Liver (tissue), 9 donors: Measurements from ENCODE around the gene C3orf80. TPM values are rescaled to one million over a fixed set of nuclear protein-coding genes. Genes with fewer than 3 reads are reported as not detected.

ENCODE experiments used
- DNase-seq: peaks from one replicate; pipeline ENCODE4 v3.0.0-alpha.2; 2017; ENCODE audit warnings: low spot score
- H3K27ac ChIP-seq, 2 donors: one replicate each; pipeline ENCODE4 v1.7.0; 2013; ENCODE audit warnings: inconsistent platforms in 2 of 2, low read length in 2 of 2, control low read depth in 1 of 2, low read depth in 1 of 2, mild to moderate bottlenecking in 1 of 2
- H3K27me3 ChIP-seq, 4 donors: one replicate each; pipeline versions ENCODE4 v1.6.1 to v1.7.0; 2013; ENCODE audit warnings: low read length in 3 of 4, inconsistent platforms in 1 of 4, mild to moderate bottlenecking in 1 of 4, moderate library complexity in 1 of 4; ENCODE audit not compliant: control insufficient read depth in 4 of 4, insufficient read depth in 4 of 4
- H3K36me3 ChIP-seq, 4 donors: one replicate each; pipeline versions ENCODE4 v1.6.1 to v1.7.0; 2013; ENCODE audit warnings: low read length in 3 of 4, mild to moderate bottlenecking in 3 of 4, low read depth in 1 of 4, moderate library complexity in 1 of 4; ENCODE audit not compliant: control insufficient read depth in 4 of 4, insufficient read depth in 3 of 4
- H3K4me1 ChIP-seq, 4 donors: one replicate each; pipeline versions ENCODE4 v1.6.1 to v1.7.0; 2013; ENCODE audit warnings: low read length in 3 of 4, mild to moderate bottlenecking in 3 of 4, moderate library complexity in 1 of 4; ENCODE audit not compliant: control insufficient read depth in 4 of 4, insufficient read depth in 4 of 4
- H3K4me3 ChIP-seq, 3 donors: one replicate each; pipeline versions ENCODE4 v1.6.1 to v1.7.0; 2013; ENCODE audit warnings: low read length in 3 of 3, control low read depth in 1 of 3, low read depth in 1 of 3, mild to moderate bottlenecking in 1 of 3
- H3K9ac ChIP-seq, 2 donors: one replicate each; pipeline ENCODE4 v1.7.0; 2013; ENCODE audit warnings: low read length in 2 of 2, mild to moderate bottlenecking in 2 of 2, moderate library complexity in 2 of 2, control low read depth in 1 of 2, low read depth in 1 of 2
- H3K9me3 ChIP-seq, 4 donors: one replicate each; pipeline versions ENCODE4 v1.6.1 to v1.7.0; 2013; ENCODE audit warnings: low read length in 3 of 4; ENCODE audit not compliant: control insufficient read depth in 4 of 4
- EGR1 ChIP-seq, 2 donors: IDR thresholded peaks; 2 replicates each; pipeline ENCODE4 v1.6.1; 2016 to 2018; ENCODE audit warnings: antibody characterized with exemption in 2 of 2, low read depth in 2 of 2
- FOXA1 ChIP-seq: IDR thresholded peaks from 2 replicates; pipeline ENCODE4 v1.6.1; 2016; ENCODE audit warnings: antibody characterized with exemption
- FOXA2 ChIP-seq: IDR thresholded peaks from 2 replicates; pipeline ENCODE4 v1.6.1; 2016; ENCODE audit warnings: antibody characterized with exemption
- GABPA ChIP-seq, 2 donors: IDR thresholded peaks in 1 of 2; conservative IDR thresholded peaks in 1 of 2; 2 replicates each; pipeline ENCODE4 v1.6.1; 2016; ENCODE audit warnings: antibody characterized with exemption in 2 of 2, mild to moderate bottlenecking in 1 of 2, moderate library complexity in 1 of 2
- HNF4A ChIP-seq, 2 donors: conservative IDR thresholded peaks; 2 replicates each; pipeline ENCODE4 v1.6.1; 2016; ENCODE audit warnings: antibody characterized with exemption in 2 of 2, mild to moderate bottlenecking in 2 of 2
- HNF4G ChIP-seq: IDR thresholded peaks from 2 replicates; pipeline ENCODE4 v1.6.1; 2016; ENCODE audit warnings: antibody characterized with exemption
- JUND ChIP-seq, 2 donors: IDR thresholded peaks; 2 replicates each; pipeline ENCODE4 v1.6.1; 2016; ENCODE audit warnings: antibody characterized with exemption in 2 of 2
- NR2F2 ChIP-seq: IDR thresholded peaks from 2 replicates; pipeline ENCODE4 v1.6.1; 2016; ENCODE audit warnings: antibody characterized with exemption
- RAD21 ChIP-seq, 2 donors: IDR thresholded peaks; 2 replicates each; pipeline ENCODE4 v1.6.1; 2016; ENCODE audit warnings: antibody characterized with exemption in 2 of 2, mild to moderate bottlenecking in 2 of 2
- RXRA ChIP-seq, 2 donors: IDR thresholded peaks; 2 replicates each; pipeline ENCODE4 v1.6.1; 2017 to 2018; ENCODE audit warnings: antibody characterized with exemption in 2 of 2, mild to moderate bottlenecking in 1 of 2
- SP1 ChIP-seq: IDR thresholded peaks from 2 replicates; pipeline ENCODE4 v1.6.1; 2018; ENCODE audit warnings: antibody characterized with exemption, mild to moderate bottlenecking
- YY1 ChIP-seq: IDR thresholded peaks from 2 replicates; pipeline ENCODE4 v1.6.1; 2016; ENCODE audit warnings: antibody characterized with exemption, mild to moderate bottlenecking
- WGBS: extraction: QIAGEN DNeasy Blood & Tissue Kit; methylation state at CpG from one replicate; pipeline ENCODE4 v1.1.7; 2013; 5-methylcytosine and 5-hydroxymethylcytosine counted together
- polyA plus RNA-seq, 2 donors: library from polyadenylated mRNA; stranded (reverse) in 1 of 2; unstranded in 1 of 2; fragments of 200-250 nt in 1 of 2; fragments of >200 nt in 1 of 2; fragmentation: Nextera tagmentation in 1 of 2; extraction: Ambion mirVana in 1 of 2; gene quantifications; one replicate each; pipeline versions ENCODE4 v1.2.1 to v1.2.3, GENCODE V29; 2013 to 2015
- total RNA-seq, 2 donors: library from RNA; depleted of rRNA; stranded (reverse); fragments of >200 nt; gene quantifications; one replicate each; pipeline ENCODE4 v1.2.3, GENCODE V29; 2014
- TF ChIP-seq, protein P1 (sequence below): IDR thresholded peaks from 2 replicates; pipeline ENCODE4 v1.6.1; 2016; ENCODE audit warnings: antibody characterized with exemption
- TF ChIP-seq, protein P2 (sequence below): fragments of 150-350 bp; IDR thresholded peaks from 2 replicates; pipeline ENCODE4 v1.5.1; 2017; ENCODE audit warnings: improper control_type of control experiment, low read depth, low read length; ENCODE audit not compliant: missing input control
- TF ChIP-seq, protein P3 (sequence below): IDR thresholded peaks from 2 replicates; pipeline ENCODE4 v1.6.1; 2016; ENCODE audit warnings: antibody characterized with exemption
- TF ChIP-seq, protein P4 (sequence below): IDR thresholded peaks from 2 replicates; pipeline ENCODE4 v1.6.1; 2016; ENCODE audit warnings: antibody characterized with exemption, mild to moderate bottlenecking
- donor health status: healthy.
- donor health status: healthy.
- donor health status: healthy.
- donor health status: healthy.
- donor health status: healthy.

The C3orf80 gene
- total and polyA plus RNA-seq, 4 donors: 0.46 to 1.4 (median 0.50) TPM

DNA sequence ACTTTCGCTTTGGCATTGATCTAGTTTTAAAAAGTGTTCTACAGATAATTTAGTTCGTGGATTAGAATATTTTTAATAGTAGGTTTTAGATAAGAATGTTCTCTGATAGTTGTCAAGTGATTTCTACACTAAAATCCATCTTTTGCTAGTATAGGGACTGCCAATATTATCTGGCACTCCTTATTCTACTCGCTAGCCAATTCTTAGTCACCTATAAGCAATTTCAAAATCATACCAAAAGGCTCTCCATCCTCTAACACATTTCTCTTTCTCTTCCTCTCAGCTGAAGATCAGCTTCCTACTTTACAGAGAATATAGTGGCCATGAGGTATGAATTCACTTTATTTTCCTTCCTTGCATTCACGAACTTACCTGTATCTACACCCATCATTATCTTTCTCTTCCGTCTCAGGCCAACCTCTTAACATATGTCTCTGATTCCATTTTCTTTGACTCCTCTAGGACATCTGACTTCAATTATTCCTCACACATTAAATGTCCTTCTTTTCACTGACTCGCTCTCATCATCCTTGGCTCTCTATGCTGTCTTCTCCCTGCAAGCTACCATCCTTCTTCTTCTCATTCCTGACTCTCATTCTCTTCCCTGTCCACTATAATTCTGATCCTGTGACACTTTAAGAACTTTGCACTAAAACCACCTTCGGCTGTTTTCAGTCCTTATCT, 35.5 kb downstream of the C3orf80 start:
- H3K4me1 ChIP-seq: peaks cover 1 to 11% (median 11%) of the 10 kb centered on the region in 4 donors
- 67% methylated on average over 7 of the region's 7 CpGs for WGBS
- no peak for DNase-seq
- H3K27me3 ChIP-seq: no peaks in the 10 kb centered on the region
- peak overlapping the region in 1 of 2 donors; percentile 54 for H3K27ac ChIP-seq
- no peaks in the 10 kb centered on the region for H3K9me3 ChIP-seq
- peak overlapping the region in 1 of 2 donors; percentile 62 for H3K9ac ChIP-seq
- TF ChIP-seq, protein P1, sequence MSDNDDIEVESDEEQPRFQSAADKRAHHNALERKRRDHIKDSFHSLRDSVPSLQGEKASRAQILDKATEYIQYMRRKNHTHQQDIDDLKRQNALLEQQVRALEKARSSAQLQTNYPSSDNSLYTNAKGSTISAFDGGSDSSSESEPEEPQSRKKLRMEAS: no peak
- TF ChIP-seq NR2F2 (no peak), HNF4G (no peak), RAD21 (IDR thresholded peaks at IDR 0.05) (no peak), YY1 (no peak), FOXA1 (no peak), GABPA (IDR thresholded peaks at IDR 0.05 in 1 of 2, conservative IDR thresholded peaks at IDR 0.05 in 1 of 2) (no peak), FOXA2 (no peak), RXRA (IDR thresholded peaks at IDR 0.05) (no peak), HNF4A (conservative IDR thresholded peaks at IDR 0.05) (no peak), JUND (IDR thresholded peaks at IDR 0.05) (no peak), EGR1 (IDR thresholded peaks at IDR 0.05; ENCODE audit: low read depth in 2 of 2) (no peak)
- TF ChIP-seq, protein P2, sequence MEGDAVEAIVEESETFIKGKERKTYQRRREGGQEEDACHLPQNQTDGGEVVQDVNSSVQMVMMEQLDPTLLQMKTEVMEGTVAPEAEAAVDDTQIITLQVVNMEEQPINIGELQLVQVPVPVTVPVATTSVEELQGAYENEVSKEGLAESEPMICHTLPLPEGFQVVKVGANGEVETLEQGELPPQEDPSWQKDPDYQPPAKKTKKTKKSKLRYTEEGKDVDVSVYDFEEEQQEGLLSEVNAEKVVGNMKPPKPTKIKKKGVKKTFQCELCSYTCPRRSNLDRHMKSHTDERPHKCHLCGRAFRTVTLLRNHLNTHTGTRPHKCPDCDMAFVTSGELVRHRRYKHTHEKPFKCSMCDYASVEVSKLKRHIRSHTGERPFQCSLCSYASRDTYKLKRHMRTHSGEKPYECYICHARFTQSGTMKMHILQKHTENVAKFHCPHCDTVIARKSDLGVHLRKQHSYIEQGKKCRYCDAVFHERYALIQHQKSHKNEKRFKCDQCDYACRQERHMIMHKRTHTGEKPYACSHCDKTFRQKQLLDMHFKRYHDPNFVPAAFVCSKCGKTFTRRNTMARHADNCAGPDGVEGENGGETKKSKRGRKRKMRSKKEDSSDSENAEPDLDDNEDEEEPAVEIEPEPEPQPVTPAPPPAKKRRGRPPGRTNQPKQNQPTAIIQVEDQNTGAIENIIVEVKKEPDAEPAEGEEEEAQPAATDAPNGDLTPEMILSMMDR: no peak
- TF ChIP-seq, protein P3, sequence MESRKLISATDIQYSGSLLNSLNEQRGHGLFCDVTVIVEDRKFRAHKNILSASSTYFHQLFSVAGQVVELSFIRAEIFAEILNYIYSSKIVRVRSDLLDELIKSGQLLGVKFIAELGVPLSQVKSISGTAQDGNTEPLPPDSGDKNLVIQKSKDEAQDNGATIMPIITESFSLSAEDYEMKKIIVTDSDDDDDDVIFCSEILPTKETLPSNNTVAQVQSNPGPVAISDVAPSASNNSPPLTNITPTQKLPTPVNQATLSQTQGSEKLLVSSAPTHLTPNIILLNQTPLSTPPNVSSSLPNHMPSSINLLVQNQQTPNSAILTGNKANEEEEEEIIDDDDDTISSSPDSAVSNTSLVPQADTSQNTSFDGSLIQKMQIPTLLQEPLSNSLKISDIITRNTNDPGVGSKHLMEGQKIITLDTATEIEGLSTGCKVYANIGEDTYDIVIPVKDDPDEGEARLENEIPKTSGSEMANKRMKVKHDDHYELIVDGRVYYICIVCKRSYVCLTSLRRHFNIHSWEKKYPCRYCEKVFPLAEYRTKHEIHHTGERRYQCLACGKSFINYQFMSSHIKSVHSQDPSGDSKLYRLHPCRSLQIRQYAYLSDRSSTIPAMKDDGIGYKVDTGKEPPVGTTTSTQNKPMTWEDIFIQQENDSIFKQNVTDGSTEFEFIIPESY: no peak
- H3K4me3 ChIP-seq: peak overlapping the region; percentile 9 to 40 (median 29)
- no peaks in the 10 kb centered on the region for H3K36me3 ChIP-seq

DNA sequence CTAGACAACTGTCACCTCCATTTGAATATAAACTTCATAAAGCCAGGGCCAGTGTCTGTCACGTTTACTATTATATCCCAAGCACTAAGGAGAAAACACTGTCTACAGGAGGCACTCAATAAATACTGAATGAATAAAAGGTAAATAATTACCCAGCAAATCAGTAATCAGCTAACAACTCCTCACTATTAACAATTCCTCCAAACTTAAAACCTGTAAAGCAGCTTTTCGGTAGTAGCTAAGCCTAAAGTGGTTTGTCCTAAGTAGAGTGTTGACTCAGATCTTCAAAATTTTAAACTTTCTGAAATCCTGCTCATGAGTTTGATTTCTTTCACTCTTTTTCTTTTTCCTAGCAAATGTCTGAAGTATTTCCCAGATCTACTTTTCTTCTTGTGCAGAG, 39.9 kb downstream of the C3orf80 start:
- Histone ChIP-seq H3K27ac (no peak overlapping the region), H3K9me3 (no peaks in the 10 kb centered on the region), H3K4me1 (peaks cover 0 to 3% (median under 1%) of the 10 kb centered on the region in 4 donors), H3K4me3 (no peak overlapping the region), H3K9ac (no peak overlapping the region), H3K27me3 (no peaks in the 10 kb centered on the region), H3K36me3 (no peaks in the 10 kb centered on the region)
- DNase-seq: no peak
- TF ChIP-seq FOXA1 (no peak), GABPA (IDR thresholded peaks at IDR 0.05 in 1 of 2, conservative IDR thresholded peaks at IDR 0.05 in 1 of 2) (no peak), SP1 (no peak)
- TF ChIP-seq, protein P4, sequence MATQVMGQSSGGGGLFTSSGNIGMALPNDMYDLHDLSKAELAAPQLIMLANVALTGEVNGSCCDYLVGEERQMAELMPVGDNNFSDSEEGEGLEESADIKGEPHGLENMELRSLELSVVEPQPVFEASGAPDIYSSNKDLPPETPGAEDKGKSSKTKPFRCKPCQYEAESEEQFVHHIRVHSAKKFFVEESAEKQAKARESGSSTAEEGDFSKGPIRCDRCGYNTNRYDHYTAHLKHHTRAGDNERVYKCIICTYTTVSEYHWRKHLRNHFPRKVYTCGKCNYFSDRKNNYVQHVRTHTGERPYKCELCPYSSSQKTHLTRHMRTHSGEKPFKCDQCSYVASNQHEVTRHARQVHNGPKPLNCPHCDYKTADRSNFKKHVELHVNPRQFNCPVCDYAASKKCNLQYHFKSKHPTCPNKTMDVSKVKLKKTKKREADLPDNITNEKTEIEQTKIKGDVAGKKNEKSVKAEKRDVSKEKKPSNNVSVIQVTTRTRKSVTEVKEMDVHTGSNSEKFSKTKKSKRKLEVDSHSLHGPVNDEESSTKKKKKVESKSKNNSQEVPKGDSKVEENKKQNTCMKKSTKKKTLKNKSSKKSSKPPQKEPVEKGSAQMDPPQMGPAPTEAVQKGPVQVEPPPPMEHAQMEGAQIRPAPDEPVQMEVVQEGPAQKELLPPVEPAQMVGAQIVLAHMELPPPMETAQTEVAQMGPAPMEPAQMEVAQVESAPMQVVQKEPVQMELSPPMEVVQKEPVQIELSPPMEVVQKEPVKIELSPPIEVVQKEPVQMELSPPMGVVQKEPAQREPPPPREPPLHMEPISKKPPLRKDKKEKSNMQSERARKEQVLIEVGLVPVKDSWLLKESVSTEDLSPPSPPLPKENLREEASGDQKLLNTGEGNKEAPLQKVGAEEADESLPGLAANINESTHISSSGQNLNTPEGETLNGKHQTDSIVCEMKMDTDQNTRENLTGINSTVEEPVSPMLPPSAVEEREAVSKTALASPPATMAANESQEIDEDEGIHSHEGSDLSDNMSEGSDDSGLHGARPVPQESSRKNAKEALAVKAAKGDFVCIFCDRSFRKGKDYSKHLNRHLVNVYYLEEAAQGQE: no peak
- TF ChIP-seq, protein P3: no peak
- WGBS: 93% methylated on average over 2 of the region's 2 CpGs
